ENCODE measurements around the gene ZNF667.

ZNF667 gene

DNA sequence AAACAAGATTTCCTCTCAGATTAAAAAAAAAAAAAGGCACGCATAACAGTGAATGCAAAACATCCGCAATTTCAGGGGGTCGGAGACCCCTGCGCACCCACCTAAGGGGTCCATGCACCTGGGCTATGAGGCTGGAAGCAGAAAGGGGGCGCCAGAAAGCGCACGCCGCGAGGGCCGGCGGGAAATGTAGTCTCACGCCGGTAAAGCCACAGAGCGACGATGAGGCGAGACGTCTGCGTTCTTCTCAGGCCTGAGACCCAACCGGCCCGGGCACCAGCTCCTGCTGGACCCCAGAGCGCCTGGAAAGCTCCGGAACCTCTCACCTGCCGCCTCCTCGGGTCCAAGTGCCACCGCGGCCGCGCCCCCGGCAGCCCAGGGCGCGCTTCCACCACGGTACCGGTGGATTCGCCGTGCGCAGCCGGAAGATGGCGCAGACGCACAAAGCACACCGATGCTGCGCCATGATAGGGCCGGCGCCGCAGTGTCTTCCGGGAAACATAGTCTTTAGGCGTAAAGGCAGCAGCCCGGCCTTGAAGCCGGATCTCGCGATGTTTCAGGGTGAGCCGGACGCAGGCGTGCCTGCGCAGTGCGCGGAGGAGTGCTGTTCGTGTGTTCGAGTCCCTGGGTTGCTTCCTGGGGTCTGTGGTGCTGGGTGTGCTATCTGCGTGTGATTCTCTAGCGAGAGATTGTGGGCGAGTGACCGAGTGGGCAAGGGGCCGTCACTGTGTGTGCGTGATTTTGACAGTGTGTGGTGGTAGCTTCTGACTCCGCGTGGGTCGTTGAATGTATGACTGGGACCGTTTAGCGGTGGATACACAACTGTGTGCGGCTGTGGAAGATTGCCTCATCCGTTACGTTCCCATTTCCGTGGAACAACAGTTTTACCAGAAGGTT, 83.8 kb downstream of the ZNF667 start, which contains the start of gene ZNF582:
TSS of gene ZNF582 (minus strand) at position 416 of the 894 bp plus-strand sequence. CDS start 1,782 bp downstream, outside the sequence.
- peak; percentile 100 for DNase-seq

Measured in right kidney (tissue), 1 donor.